GM19025 (cell line): ENCODE data around the gene KISS1R.

Experiments used
- ATAC-seq: cut with Tn5 transposase; IDR thresholded peaks from one replicate; pipeline ENCODE4 v1.9.1; 2021; ENCODE audit warnings: mild to moderate bottlenecking, low read depth, moderate library complexity; ENCODE audit not compliant: unreplicated experiment

KISS1R gene

DNA sequence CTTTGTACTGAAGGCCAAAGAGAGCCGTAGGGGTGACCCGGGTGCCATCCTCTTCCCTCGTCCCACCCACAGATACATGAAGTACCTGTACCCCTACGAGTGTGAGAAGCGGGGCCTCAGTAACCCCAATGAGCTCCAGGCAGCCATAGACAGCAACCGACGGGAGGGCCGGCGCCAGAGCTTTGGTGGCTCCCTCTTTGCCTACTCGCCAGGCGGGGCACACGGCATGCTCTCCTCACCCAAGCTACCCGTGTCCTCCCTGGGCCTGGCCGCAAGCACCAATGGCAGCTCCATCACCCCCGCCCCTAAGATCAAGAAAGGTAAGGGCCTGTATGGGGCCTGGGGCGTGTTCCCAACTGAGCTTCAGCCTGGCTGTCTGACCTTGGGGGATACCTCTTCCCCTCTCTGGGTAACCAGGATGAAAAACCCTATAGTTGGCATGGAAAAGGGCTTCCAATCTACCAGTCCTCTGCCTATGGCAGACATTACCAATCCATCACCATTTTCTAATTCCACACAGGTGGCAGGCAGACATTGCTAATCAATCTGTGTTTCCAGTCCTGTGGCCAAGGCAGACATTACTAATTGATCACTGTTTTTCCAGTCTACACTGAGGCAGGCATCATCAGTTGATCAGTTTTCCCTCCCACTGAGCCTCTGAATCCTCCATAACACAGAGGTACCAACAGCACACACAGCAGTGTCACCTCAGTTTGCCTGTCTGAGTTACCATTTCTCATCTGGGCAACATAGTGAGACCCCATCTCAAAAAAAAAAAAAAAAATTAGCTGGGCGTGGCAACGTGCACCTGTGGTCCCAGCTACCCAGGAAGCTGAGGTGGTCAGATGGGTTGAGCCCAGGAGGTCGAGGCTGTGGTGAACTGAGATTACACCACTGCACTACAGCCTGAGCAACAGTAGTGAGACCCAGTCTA is 47.9 kb downstream of the KISS1R start:
- no peak for ATAC-seq

DNA sequence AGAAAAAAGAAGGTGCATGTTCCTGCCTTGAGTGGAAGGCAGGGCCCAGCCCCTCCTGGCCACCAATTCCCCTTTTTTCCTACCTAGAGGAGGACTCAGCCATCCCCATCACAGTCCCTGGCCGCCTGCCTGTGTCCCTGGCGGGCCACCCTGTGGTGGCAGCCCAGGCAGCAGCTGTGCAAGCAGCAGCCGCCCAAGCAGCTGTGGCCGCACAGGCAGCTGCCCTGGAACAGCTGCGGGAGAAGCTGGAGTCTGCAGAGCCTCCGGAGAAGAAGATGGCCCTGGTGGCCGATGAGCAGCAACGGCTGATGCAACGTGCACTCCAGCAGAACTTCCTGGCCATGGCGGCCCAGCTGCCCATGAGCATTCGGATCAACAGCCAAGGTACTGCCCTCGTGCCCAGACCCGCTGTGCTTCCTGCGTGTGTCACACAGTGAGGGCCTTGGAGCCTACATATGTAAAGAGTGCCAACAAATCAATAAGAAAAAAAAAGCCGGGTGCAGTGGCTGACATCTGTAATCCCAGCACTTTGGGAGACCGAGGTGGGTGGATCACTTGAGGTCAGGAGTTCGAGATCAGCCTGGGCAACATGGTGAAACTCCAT is 49.5 kb downstream of the KISS1R start:
- ATAC-seq = no peak
